Activated CD8-positive, alpha-beta memory T cell treated with anti-CD3 and anti-CD28 coated beads for 36 hours (primary cell): ENCODE data around the gene OR13G1. TPM values are rescaled to one million over a fixed set of nuclear protein-coding genes. Genes with fewer than 3 reads are reported as not detected.
"Not testable (repeated sequence)": the region's sequence is repeated elsewhere in the genome, so short reads cannot be mapped to it uniquely, and the experiment has no call there.

ENCODE experiments used
- CTCF ChIA-PET: fragments of 350-600 bp; sonication (Branson Sonifier 250); formaldehyde crosslinking; loops from one replicate; lab custom pipeline; 2021; ENCODE audit warnings: antibody characterized with exemption; lab: Charles Lee
- POLR2A ChIA-PET: fragments of 350-600 bp; sonication (Branson Sonifier 250); formaldehyde crosslinking; loops from one replicate; lab custom pipeline; 2021; ENCODE audit warnings: antibody characterized with exemption; lab: Charles Lee
- total RNA-seq, 2 experiments: library from RNA; stranded (reverse); gene quantifications; one replicate each; pipeline ENCODE4 v1.2.3, GENCODE V29; 2021

The OR13G1 gene, protein sequence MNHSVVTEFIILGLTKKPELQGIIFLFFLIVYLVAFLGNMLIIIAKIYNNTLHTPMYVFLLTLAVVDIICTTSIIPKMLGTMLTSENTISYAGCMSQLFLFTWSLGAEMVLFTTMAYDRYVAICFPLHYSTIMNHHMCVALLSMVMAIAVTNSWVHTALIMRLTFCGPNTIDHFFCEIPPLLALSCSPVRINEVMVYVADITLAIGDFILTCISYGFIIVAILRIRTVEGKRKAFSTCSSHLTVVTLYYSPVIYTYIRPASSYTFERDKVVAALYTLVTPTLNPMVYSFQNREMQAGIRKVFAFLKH
- total RNA-seq: not detected

DNA sequence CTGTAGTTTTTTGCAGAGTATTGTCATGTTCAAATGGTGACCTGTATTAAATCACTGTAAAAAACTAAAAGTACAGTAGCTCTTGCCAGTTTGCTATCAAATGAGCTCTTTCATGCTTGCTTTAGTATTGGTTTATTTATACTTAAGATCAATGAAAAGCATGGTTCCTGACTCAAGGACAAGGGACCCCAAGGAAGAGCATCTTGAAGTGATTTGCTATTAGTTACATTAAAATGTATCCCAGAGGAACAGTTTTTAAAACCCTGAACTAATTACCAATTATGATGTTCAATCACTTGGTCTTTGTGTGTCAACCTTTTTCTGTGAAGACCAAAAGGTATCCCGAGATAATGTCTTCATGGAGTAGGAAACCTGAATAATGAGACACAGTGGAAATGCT is at the start of gene OR13G1:
Gene OR13G1 (minus strand): TSS at position 101 of the 400 bp plus-strand sequence. CDS start 6,698 bp downstream, outside the sequence.
- POLR2A ChIA-PET: no interaction called here
- CTCF ChIA-PET: no interaction called here

DNA sequence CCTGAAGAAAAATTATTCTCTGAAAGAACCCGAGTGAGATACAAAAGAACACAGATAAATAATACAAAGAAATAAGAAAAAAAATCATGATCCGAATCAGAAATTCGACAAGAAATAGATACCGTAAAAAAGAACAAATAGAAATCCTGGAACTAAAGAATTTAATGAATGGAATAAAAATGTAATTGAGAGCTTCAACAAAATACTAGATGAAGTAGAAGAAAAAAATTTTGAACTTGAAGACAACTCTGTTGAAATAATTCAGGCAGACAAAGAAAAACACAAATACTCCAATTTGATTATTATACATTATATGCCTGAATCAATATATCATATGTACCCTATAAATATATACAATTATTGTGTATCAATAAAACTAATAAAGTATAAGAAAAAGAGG is 41.7 kb upstream of the OR13G1 start:
- CTCF ChIA-PET: no interaction called here
- POLR2A ChIA-PET: no interaction called here

GRCh38 chr1:247716546-247716945 is 37.0 kb upstream of the OR13G1 start, which contains the start of gene OR6F1:
TSS of gene OR6F1 (minus strand) at chr1:247716646. CDS start at chr1:247712755, 3,891 bp downstream.
- ChIA-PET POLR2A (no interaction called here), CTCF (no interaction called here)

- ChIA-PET POLR2A (no interaction called here), CTCF (no interaction called here)
Observed at GRCh38 chr1:247713753-247714152, 34.2 kb upstream of the OR13G1 start.

DNA sequence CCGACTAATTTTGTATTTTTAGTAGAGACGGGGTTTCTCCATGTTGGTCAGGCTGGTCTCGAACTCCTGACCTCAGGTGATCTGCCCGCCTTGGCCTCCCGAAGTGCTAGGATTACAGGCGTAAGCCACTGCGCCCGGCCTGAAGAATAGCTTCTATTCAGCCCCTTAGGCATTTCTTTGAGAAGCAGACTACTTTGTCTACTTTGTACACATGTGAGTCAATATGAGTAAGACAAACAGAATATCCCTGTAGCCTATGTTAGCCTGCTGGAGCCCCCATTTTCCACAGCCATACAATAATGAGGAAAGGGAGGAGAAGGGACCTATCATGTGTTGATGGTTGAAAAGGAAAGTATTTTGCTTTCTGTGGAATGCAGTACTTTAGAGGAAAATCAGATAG is 31.1 kb upstream of the OR13G1 start:
- CTCF ChIA-PET, POLR2A ChIA-PET: not testable (repeated sequence)

DNA sequence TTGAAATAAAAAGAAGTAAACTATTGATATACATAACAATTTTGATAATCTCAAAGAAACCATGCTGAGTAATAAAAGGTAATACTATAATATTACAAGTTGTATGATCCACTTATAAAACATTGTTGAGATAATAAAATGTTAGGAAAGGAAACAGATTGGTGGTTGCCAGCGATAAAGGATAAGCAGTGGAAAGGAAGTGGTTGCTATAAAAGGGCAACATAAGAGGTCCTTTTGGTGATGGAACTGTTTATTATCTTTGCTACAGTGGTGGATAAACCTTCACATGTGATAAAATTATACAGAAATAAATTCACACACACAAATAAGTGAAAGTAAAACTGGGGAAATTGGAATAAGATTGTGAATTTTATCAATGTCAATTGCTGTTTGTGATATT is 21.8 kb upstream of the OR13G1 start:
- ChIA-PET CTCF (no interaction called here), POLR2A (no interaction called here)

GRCh38 chr1:247681288-247681897 is 1.9 kb upstream of the OR13G1 start:
- POLR2A ChIA-PET: no interaction called here
- CTCF ChIA-PET: no interaction called here

- ChIA-PET POLR2A (no interaction called here), CTCF (no interaction called here)
Observed at GRCh38 chr1:247680171-247680570, 632 bp upstream of the OR13G1 start.

DNA sequence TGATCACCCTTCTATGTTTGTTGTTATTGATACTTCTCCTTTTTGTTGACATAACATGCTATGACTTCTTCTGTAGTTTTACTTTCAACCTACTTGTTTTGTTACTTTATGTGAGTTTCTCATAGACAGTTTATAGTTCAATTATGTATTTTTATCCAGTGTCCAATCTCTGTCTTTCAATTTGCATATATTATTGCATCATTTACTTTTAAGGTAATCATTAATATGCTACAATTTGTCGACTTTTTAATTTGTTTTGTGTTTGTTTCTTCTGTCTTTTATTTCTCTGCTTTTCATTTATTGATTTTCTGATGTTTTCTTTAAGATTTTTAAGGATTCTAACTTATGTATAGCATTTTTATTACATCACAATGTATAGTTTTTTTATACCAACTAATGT is 10.3 kb downstream of the OR13G1 start:
- ChIA-PET POLR2A (no interaction called here), CTCF (no interaction called here)

DNA sequence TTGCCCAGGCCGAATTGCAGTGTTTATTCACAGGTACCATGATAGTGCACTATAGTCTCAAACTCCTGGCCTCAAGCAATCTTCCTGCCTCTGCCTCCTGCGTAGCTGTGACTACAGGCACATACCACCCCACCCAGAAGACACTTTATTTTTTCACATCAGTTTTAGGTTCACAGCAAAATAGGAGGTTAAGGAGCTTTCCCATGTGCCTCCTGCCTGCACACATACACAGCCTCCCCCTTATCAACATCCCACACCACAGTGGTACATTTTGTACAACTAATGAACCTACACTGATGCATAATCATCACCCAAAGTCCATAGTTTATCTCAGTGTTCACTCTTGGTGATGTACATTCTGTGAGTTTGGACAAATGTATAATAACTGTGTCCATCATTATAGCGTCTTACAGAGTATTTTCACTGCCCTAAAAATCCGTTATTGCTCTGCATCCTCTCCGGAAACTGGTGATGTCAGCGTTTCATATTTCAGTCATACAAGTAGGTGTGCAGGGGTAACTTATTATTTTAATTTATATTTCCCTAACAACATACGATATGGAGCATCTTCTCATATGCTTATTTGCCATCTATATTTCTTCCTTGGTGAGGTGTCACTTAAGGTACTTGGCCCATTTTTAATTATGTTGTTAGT is 23.2 kb downstream of the OR13G1 start:
- POLR2A ChIA-PET: no interaction called here
- CTCF ChIA-PET: no interaction called here

DNA sequence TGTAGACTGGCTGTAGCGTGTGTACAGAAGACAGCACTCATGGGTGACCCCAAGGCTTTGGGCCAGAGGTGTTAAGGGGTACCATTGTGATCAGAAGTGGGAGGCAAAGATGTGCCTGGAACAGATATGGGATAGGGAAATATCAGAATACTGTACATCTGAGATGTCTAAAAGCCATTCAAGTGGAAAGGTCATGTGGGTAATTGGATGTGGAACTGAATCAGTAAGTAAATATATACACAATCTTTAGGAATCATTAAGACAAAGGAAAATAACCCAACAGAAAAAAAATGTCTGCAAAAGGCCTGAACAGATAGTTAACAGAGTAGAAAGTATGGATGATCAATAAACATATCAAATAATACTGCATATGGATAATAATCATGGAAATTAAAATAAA is 26.5 kb downstream of the OR13G1 start:
- ChIA-PET POLR2A (no interaction called here), CTCF (no interaction called here)

DNA sequence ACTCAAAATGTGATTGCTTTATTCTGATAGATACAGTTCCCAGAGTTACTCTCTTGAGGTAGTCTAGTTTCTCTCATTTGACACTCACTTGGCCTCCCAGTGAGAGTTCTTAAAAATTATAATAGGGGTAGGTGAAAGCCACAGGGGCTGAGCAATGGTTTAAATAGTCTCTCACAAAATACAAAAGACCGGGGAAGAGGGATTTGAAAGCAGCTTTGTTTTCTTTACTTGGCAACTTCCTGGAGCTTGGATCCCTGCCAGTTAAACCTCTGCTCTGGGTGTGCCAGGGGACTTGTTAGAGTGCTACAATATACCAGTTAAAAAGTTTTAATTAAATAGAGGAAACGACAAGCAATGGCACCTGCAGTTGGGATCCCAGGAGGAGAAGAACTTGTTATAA is 31.7 kb downstream of the OR13G1 start:
- ChIA-PET POLR2A (no interaction called here), CTCF (no interaction called here)

- CTCF ChIA-PET: no interaction called here
- POLR2A ChIA-PET: no interaction called here
Observed at GRCh38 chr1:247646867-247647266, 32.7 kb downstream of the OR13G1 start.

DNA sequence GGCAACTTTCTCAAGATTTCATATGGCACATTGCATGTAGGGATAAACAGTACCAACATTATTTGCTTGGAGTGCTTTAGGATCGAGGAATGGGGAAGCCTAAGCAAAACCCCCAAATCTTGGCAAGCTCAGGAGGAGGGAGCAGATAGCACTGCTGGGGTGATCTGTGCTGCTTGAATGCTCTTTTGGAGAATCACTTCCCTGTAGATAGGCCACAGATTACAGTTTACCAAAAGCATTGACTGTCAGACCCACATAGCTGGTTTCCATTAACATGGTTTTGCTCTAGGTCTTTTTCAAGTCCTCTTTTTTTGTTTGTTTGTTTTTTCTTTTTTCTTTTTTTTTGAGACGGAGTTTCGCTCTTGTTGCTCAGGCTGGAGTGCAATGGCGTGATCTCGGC is 36.8 kb downstream of the OR13G1 start:
- CTCF ChIA-PET: no interaction called here

DNA sequence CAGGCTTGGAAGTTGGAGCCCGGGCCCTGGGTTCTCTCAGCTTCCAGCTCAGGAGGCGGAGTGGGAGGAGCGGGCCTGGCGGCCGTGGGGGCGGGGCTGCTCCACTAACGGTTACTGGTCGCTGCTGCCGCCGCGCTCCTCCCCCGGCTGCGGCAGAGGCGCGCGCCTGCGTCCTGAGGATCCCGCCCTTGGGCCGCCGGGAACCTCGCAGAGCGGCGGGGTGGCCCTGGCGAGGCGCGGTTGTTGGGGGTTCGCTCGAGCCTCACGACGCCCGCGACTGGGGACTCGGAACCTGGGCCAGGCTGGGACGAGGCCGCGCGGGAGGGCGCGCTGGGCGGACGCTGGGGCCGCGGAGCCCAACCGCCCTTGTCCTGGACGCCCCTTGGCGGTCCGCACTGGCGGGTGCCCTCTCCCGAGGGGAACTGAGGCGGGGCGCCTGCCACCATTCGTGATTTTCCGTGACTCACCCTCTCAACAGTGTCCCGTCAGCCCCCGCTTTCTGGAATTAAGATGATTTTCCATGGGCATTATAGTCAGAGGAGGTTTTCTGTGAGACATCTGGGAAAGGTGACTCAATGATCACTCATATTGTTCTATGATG is 40.1 kb downstream of the OR13G1 start:
- CTCF ChIA-PET: no interaction called here

More for the DNA sequence above, 36.8 kb downstream of the OR13G1 start:
- POLR2A ChIA-PET: no interaction called here

GRCh38 chr1:247638781-247639180 is 40.8 kb downstream of the OR13G1 start:
- POLR2A ChIA-PET: no interaction called here
- CTCF ChIA-PET: no interaction called here

More for the DNA sequence above, 40.1 kb downstream of the OR13G1 start:
- POLR2A ChIA-PET: no interaction called here

GRCh38 chr1:247638011-247638410 is 41.5 kb downstream of the OR13G1 start:
- CTCF ChIA-PET: no interaction called here
- POLR2A ChIA-PET: no interaction called here

DNA sequence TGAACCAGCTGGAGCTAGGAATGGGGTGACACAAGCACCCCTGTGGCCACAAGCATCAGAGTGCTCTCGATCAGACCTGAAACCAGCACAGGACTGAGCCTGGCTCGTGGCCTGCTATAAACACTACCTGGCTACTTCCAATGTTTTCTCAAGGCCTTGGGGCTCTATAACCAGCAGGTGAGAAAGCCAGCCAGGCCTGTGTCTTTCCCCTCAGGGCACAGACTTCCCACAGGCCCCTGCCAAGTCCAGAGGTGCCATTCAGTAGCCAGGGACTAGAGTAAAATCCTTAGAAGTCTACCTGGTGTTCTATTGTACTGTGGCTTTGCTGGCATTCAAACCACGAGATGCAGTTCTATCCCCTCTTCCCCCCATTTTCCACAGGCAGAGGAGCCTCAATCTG is 51.6 kb downstream of the OR13G1 start:
- ChIA-PET POLR2A (no interaction called here), CTCF (no interaction called here)
